NCI-H2171 (cell line): Measurements from ENCODE around the gene EFNB3.
A peak's percentile ranks its signal among the peaks of the same experiment; 100 is the strongest.

ENCODE experiments used
- DNase-seq: peaks from one replicate; lab custom pipeline; 2025; lab: John Stamatoyannopoulos, UW

The EFNB3 gene

GRCh38 chr17:7704601-7705268, at the start of gene EFNB3:
TSS of gene EFNB3 (plus strand) at chr17:7705202. CDS start at chr17:7705599, 397 bp downstream.
- peak; percentile 75 for DNase-seq

DNA sequence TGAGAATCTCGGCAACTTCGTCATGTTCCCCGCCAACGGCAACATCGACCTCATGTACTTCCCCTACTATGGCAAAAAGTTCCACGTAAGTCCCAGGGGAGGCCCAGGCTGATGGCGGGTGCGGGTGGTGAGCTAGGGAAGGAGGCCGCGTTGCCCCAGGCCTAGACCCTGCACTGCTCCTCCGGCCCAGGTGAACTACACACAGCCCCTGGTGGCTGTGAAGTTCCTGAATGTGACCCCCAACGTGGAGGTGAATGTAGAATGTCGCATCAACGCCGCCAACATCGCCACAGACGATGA, 49.5 kb upstream of the EFNB3 start:
- DNase-seq, result no peak

DNA sequence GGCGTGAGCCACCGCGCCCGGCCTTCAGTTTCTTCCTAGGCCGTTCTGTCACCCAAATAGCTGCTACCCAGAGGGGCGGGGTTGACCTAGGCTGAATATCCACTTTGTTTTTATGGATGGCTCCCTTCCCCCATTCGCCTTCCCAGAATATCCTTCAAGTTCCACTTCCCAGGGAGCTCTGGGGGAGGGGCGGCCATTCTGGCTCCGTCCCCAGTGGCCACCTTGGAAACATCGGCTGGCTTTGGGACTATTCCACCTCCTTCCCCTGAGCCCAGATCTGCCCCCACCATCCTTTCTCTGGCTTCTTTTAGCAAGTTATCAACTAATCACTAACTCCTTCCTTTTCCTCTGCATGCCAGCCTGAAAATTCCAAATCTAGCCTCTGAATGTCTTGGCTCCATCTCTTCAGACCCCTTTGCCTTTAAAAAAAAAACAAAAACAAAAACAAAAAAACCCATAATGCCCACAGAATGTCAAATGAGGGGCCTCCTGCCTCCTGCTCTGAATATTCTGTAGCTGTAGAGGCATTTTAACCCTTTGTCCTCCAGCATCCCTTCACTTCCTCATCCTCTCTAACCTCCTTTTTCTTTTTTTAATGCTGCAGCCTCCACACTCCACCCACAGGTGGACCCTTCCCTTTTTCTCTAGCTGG, 47.9 kb upstream of the EFNB3 start:
- DNase-seq, result no peak

GRCh38 chr17:7667656-7668406, 37.2 kb upstream of the EFNB3 start:
- no peak for DNase-seq

DNA sequence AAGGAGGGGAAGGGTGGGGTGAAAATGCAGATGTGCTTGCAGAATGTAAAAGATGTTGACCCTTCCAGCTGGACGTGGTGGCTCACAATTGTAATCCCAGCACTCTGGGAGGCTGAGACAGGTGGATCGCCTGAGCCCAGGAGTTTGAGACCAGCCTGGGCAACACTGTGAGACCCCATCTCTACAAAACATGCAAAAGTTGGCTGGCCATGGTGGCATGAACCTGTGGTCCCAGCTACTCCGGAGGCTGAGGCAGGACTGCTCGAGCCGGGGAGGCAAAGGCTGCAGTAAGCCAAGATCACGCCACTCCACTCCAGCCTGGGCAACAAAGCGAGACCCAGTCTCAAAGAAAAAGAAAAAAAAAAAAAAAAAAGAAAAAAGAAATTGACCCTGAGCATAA, 36.5 kb upstream of the EFNB3 start:
- no peak for DNase-seq

GRCh38 chr17:7673239-7673638, 31.8 kb upstream of the EFNB3 start:
- DNase-seq, result no peak

DNA sequence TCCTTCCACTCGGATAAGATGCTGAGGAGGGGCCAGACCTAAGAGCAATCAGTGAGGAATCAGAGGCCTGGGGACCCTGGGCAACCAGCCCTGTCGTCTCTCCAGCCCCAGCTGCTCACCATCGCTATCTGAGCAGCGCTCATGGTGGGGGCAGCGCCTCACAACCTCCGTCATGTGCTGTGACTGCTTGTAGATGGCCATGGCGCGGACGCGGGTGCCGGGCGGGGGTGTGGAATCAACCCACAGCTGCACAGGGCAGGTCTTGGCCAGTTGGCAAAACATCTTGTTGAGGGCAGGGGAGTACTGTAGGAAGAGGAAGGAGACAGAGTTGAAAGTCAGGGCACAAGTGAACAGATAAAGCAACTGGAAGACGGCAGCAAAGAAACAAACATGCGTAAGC, 30.1 kb upstream of the EFNB3 start:
- DNase-seq, result no peak

DNA sequence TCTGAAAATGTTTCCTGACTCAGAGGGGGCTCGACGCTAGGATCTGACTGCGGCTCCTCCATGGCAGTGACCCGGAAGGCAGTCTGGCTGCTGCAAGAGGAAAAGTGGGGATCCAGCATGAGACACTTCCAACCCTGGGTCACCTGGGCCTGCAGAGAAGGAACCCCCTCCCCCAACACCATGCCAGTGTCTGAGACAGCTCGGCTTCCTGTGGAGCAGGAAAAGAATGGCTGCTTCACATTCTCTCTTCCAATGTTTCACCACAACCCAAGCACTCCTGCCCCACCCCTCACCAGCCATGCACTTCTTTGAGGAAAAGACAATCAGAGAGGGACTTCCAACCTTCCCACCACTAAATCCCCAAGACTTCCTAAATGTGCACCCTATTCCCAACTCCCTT, 28.5 kb upstream of the EFNB3 start:
- DNase-seq, result no peak

DNA sequence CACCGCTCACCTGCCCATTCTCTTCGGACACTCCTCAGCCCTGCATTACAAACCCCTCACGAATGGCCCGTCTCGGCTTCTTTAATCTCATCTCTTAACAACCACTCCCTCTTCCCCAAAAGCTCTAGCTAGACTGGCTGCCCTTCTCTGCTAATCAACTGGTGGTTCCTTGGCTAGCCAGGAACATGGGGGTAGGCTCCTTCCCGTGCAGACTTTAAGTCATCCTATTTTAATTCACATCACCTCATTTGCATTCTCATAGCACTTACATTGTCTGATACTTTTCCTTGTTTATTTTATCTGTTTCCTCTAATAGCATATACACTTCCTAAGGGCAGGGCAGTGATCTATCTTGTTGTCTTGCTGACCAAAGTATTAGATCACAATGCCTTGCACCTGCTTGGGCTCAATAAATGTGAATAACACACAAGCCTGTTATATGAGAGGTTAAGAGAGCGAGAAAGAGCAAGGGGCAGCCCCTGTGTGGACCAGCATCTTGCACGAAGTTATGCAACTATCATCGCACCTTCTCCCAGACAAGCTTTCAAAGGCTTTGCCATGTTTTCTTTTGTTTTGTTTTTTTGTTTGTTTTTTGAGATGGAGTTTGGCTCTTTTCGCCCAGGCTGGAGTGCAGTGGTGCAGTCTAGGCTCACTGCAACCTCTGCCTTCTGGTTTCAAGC, 27.5 kb upstream of the EFNB3 start:
- DNase-seq, result no peak

GRCh38 chr17:7684851-7685532, 20.0 kb upstream of the EFNB3 start:
- DNase-seq, result no peak

DNA sequence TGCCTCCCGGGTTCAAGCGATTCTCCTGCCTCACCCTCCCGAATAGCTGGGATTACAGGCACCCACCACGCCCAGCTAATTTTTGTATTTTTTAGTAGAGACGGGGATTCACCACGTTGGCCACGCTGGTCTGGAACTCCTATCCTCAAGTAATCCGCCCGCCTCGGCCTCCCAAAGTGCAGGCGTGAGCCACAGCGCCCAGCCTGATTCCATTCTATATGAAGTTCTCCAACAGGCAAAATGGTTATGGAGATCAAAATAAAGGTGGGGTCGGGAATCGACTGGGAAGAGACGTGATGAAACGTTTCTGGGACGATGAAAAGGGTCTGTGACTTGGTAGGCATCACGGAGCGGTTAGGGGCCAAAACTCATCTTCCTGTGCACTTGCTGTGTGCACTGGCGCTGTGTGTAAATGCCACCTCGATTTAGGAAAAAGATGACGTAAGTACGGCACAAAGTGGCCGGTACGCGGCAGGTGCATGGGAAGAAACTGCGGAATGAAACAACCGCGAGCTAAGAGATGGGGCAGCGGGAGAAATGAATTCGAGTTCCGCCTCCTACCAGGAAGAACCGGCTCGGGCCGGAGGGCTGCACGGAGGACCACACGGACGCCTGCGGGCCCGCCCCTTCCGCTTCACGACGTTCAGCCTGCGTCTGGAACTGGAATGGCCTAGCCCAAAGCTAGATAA, 19.3 kb upstream of the EFNB3 start:
- peak; percentile 90 for DNase-seq

DNA sequence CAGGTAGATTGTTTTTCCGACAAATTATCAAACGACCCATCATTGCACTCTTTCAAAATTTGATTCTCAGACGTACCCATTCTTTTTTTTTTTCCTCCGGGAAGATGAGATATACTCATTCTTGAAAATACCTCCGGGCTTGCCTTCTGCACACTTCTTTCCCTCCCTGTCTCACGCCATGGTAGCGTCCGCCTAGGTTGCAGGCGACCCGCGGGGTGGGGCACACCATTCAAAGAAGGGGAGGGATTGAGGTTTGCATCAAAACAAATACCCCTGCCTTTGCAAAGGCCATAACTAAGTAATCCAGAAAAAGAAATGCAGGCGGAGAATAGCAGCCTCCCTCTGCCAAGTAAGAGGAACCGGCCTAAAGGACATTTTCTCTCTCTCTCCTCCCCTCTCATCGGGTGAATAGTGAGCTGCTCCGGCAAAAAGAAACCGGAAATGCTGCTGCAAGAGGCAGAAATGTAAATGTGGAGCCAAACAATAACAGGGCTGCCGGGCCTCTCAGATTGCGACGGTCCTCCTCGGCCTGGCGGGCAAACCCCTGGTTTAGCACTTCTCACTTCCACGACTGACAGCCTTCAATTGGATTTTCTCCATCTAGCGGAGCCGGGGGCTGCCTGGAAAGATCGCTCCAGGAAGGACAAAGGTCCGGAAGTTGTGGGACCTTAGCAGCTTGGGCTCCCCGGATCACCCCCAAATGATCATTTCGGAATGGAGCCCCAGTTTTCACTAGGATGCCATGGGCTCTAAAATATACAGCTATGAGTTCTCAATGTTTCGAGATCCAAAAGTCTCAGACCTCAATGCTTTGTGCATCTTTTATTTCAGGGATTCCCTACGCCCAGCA, 18.6 kb upstream of the EFNB3 start:
- peak; percentile 88 for DNase-seq

DNA sequence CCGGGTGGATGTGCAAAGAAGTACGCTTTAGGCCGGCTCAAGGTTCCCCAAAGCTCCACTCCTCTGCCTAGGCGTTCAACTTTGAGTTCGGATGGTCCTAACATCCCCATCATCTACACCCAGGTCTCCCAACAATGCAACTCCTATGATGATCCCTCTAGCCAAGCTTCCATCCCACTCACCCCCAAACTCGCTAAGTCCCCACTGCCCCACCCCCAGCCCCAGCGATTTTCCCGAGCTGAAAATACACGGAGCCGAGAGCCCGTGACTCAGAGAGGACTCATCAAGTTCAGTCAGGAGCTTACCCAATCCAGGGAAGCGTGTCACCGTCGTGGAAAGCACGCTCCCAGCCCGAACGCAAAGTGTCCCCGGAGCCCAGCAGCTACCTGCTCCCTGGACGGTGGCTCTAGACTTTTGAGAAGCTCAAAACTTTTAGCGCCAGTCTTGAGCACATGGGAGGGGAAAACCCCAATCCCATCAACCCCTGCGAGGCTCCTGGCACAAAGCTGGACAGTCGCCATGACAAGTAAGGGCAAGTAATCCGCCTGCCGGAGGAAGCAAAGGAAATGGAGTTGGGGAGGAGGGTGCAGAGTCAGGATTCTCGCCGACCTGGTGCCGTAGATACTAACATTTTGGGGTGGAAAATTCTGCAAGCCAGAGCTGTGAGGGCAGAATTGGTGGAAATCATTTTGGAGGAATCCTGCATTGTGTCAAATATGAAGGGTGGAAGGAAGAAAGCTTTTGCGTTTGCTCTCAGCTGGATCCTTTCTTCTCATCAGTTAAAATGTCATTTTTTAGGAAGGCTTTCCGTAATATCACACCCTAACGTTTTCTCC, 17.7 kb upstream of the EFNB3 start, which contains the start of gene TP53:
Gene TP53 (minus strand): TSS at position 419 of the 836 bp plus-strand sequence. CDS start 10,896 bp downstream, outside the sequence.
- peak; percentile 82 for DNase-seq

DNA sequence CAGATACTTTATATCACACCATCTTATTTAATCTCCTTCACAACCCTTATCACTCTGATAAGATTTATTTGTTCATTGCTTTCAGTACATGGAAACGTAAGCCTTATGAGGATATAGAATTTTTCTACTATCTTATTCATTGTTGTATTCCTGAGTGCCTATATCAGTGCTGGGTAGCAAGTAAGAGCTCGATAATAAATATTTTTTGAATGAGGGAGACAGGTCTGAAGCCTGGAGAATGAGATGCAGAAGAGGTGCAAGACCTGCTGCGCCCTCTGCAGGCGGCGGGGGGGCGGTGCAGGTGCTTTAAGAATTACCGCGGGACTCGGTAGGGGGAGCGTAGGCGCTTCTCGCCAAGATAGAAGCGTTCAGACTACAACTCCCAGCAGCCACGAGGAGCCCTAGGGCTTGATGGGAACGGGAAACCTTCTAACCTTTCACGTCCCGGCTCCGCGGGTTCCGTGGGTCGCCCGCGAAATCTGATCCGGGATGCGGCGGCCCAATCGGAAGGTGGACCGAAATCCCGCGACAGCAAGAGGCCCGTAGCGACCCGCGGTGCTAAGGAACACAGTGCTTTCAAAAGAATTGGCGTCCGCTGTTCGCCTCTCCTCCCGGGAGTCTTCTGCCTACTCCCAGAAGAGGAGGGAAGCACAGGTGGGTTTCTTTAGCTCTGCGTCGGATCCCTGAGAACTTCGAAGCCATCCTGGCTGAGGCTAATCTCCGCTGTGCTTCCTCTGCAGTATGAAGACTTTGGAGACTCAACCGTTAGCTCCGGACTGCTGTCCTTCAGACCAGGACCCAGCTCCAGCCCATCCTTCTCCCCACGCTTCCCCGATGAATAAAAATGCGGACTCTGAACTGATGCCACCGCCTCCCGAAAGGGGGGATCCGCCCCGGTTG, 16.8 kb upstream of the EFNB3 start, which contains the start of gene WRAP53:
Gene WRAP53 (plus strand): TSS at position 570 of the 900 bp plus-strand sequence. CDS start 172 bp downstream, at position 742.
- peak; percentile 97 for DNase-seq

- DNase-seq, result no peak
These were observed 16.1 kb upstream of the EFNB3 start for GRCh38 chr17:7688808-7689316.

DNA sequence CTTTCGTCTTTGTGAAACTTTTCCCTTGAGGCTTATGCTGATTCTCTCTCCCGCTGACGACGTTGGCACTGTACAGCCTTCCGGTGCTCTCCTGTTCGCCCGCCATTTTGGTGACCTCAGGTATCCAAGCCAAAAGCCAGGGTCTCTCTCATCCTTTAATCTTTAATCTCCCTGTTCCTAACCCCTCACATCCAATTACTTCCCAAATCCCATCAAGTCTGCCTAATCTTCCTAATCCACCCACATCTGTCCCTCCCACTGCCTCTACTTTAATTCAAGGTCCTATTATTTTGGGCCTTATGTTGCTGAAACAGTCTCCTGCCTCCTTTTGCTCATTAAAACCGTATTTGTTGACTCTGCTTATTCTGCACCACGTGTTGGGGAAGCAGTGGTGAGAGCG, 9.4 kb upstream of the EFNB3 start:
- DNase-seq, result no peak

DNA sequence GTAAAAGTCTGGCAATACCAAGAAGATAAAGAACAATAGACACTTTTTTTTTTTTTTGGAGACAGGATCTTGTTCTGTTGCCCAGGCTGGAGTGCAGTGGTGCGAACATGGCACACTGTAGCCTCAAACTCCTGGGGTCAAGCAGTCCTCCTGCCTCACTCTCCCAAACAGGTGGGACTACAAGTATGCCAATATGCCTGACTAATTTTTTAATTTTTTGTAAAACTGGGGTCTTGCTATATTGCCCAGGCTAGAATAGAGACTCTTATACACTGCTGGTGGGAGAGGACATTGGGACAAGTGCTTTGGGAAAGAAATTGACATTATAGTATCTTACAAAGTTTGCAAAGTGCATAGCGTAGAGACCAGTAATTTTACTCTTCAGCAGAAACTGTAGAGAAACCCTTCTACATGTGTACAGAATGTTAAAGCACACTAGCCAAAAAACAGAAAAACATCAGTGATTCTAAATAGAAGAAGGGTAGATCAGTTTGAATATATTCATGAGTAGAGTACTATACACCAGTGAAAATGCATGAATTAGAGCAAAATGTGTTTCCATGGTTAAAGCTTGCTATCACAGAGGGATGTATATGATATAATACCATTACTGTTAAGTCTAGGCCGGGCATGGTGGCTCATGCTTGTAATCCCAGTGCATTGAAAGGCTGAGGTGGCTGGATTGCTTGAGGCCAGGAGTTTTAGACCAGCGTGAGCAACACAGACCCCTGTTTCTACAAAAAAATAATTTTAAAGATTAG, 7.0 kb upstream of the EFNB3 start:
- DNase-seq, result no peak
